ENCODE measurements around the gene SLC6A14. TPM values are rescaled to one million over a fixed set of nuclear protein-coding genes. Genes with fewer than 3 reads are reported as not detected.

Gene SLC6A14
- total RNA-seq, 5 donors from 2014 or later (not counting 1 experiment from before 2014, with no cell fraction given) = 0.06 to 0.13 (median 0.09) TPM; not detected in 2

- ChIA-PET POLR2A (no interaction called here), CTCF (no interaction called here)
- H3K9me3 ChIP-seq = no peaks in the 10 kb centered on the region
- Mint-ChIP-seq H3K4me3 (no peak overlapping the region), H3K36me3 (no peaks in the 10 kb centered on the region), H3K27me3 (peaks cover 0 to 8% of the 10 kb centered on the region in 2 donors), H3K27ac (no peak overlapping the region), H3K9me3 (peaks cover 0 to 4% (median 0%) of the 10 kb centered on the region in 3 donors), H3K4me1 (no peaks in the 10 kb centered on the region)
- no peaks in the 10 kb centered on the region for H3K4me1 ChIP-seq (ENCODE audit: control insufficient read depth in 1 of 2, extremely low read depth in 1 of 2, insufficient read depth in 2 of 2, low read length in 2 of 2)
- DNase-seq = no peak
- no peak overlapping the region for H3K27ac ChIP-seq (ENCODE audit: low read length)
- no peaks in the 10 kb centered on the region for H3K36me3 ChIP-seq (ENCODE audit: control insufficient read depth in 2 of 2, extremely low read depth in 1 of 2, insufficient read depth in 1 of 2, low read length in 1 of 2)
- H3K27me3 ChIP-seq (replicated peaks in 1 of 2; ENCODE audit: control insufficient read depth in 2 of 2, extremely low read depth in 1 of 2, insufficient read depth in 2 of 2, low read length in 1 of 2) = no peaks in the 10 kb centered on the region
- H3K4me3 ChIP-seq (ENCODE audit: control insufficient read depth in 1 of 2, extremely low read depth in 1 of 2, low read length in 1 of 2) = no peak overlapping the region
- ATAC-seq (replicated peaks in 1 of 4) = no peak
Observed at GRCh38 chrX:116499780-116500179, 63.4 kb downstream of the SLC6A14 start.

Other genes with a start within 250 kb of the SLC6A14 start
- gene CT83, start 26.4 kb downstream of the SLC6A14 start, total RNA-seq = not detected

All from T-cell (primary cell).